ENCODE measurements around the gene BDH1. TPM values are rescaled to one million over a fixed set of nuclear protein-coding genes. Genes with fewer than 3 reads are reported as not detected.

BDH1 gene
- polyA plus RNA-seq, 1 experiment, result 6.1 TPM

- ChIA-PET POLR2A (no interaction called here), CTCF (no interaction called here)
- no peak for TF ChIP-seq CTCF (IDR thresholded peaks at IDR 0.05; ENCODE audit: low read depth, low read length)
Measured at GRCh38 chr3:197507081-197507480, 48.7 kb downstream of the BDH1 start.

GRCh38 chr3:197505796-197506548 is 49.8 kb downstream of the BDH1 start:
- Histone ChIP-seq H3K27me3 (ENCODE audit: control insufficient read depth, insufficient read depth, low read length) (peaks cover 7% of the 10 kb centered on the region), H3K4me3 (ENCODE audit: low read depth, low read length) (no peak overlapping the region), H3K9me3 (ENCODE audit: control insufficient read depth, insufficient read depth, low read length) (peaks cover 4% of the 10 kb centered on the region; the same call in 1 of the 2 replicates), H3K27ac (ENCODE audit: low read depth, low read length) (no peak overlapping the region)
- CTCF ChIA-PET, result no interaction called here
- POLR2A ChIA-PET, result no interaction called here
- DNase-seq (ENCODE audit: low read depth, low spot score), result no peak
- TF ChIP-seq CTCF (IDR thresholded peaks at IDR 0.05; ENCODE audit: low read depth, low read length), result no peak

More at GRCh38 chr3:197507081-197507480, 48.7 kb downstream of the BDH1 start:
- DNase-seq (ENCODE audit: low read depth, low spot score), result no peak
- Histone ChIP-seq H3K4me3 (ENCODE audit: low read depth, low read length) (no peak overlapping the region), H3K27ac (ENCODE audit: low read depth, low read length) (no peak overlapping the region), H3K27me3 (ENCODE audit: control insufficient read depth, insufficient read depth, low read length) (peaks cover 7% of the 10 kb centered on the region), H3K9me3 (ENCODE audit: control insufficient read depth, insufficient read depth, low read length) (peaks cover 3% of the 10 kb centered on the region; the same call in 1 of the 2 replicates)

GRCh38 chr3:197504641-197505121 is 51.1 kb downstream of the BDH1 start:
- CTCF ChIA-PET, result no interaction called here
- TF ChIP-seq CTCF (IDR thresholded peaks at IDR 0.05; ENCODE audit: low read depth, low read length), result no peak
- POLR2A ChIA-PET, result interaction anchor here (0.6 kb wide), 1 partner anchor 261 kb away, joined by 3 read pairs; no protein-coding TSS in a partner anchor
- Histone ChIP-seq H3K4me3 (ENCODE audit: low read depth, low read length) (no peak overlapping the region), H3K27me3 (ENCODE audit: control insufficient read depth, insufficient read depth, low read length) (peaks cover 7% of the 10 kb centered on the region), H3K9me3 (ENCODE audit: control insufficient read depth, insufficient read depth, low read length) (peaks cover 4% of the 10 kb centered on the region; the same call in 1 of the 2 replicates), H3K27ac (ENCODE audit: low read depth, low read length) (no peak overlapping the region)
- DNase-seq (ENCODE audit: low read depth, low spot score), result no peak

GRCh38 chr3:197504229-197504628 is 51.5 kb downstream of the BDH1 start:
- no peak overlapping the region for H3K4me3 ChIP-seq (ENCODE audit: low read depth, low read length)
- DNase-seq (ENCODE audit: low read depth, low spot score), result no peak
- POLR2A ChIA-PET, result interaction anchor here (0.6 kb wide), 1 partner anchor 261 kb away, joined by 3 read pairs; no protein-coding TSS in a partner anchor
- H3K27me3 ChIP-seq (ENCODE audit: control insufficient read depth, insufficient read depth, low read length), result peaks cover 7% of the 10 kb centered on the region
- peaks cover 4% of the 10 kb centered on the region; the same call in 1 of the 2 replicates for H3K9me3 ChIP-seq (ENCODE audit: control insufficient read depth, insufficient read depth, low read length)
- H3K27ac ChIP-seq (ENCODE audit: low read depth, low read length), result no peak overlapping the region
- no peak for TF ChIP-seq CTCF (IDR thresholded peaks at IDR 0.05; ENCODE audit: low read depth, low read length)
- CTCF ChIA-PET, result no interaction called here

- ChIA-PET POLR2A (no interaction called here), CTCF (interaction anchor here (3.5 kb wide), 1 partner anchor 246 kb away, joined by 27 read pairs; no protein-coding TSS in a partner anchor)
- Histone ChIP-seq H3K4me3 (ENCODE audit: low read depth, low read length) (no peak overlapping the region), H3K27me3 (ENCODE audit: control insufficient read depth, insufficient read depth, low read length) (peaks cover 7% of the 10 kb centered on the region), H3K9me3 (ENCODE audit: control insufficient read depth, insufficient read depth, low read length) (peaks cover 8% of the 10 kb centered on the region; the same call in 1 of the 2 replicates), H3K27ac (ENCODE audit: low read depth, low read length) (no peak overlapping the region)
- no peak for TF ChIP-seq CTCF (IDR thresholded peaks at IDR 0.05; ENCODE audit: low read depth, low read length)
- no peak for DNase-seq (ENCODE audit: low read depth, low spot score)
Measured at GRCh38 chr3:197503652-197504051, 52.1 kb downstream of the BDH1 start.
